Measurements from ENCODE around the gene HLCS. TPM values are rescaled to one million over a fixed set of nuclear protein-coding genes. Genes with fewer than 3 reads are reported as not detected.

HLCS gene
- total and polyA plus RNA-seq, 2 of the 8 experiments (the other 6 are each of a cell fraction or from before 2014, with no cell fraction given), result 4.7 to 12.2 TPM

- TF ChIP-seq BRCA1 (IDR thresholded peaks at IDR 0.05; ENCODE audit: low read depth, low read length) (no peak), CREB1 (IDR thresholded peaks at IDR 0.05) (no peak)
Measured at GRCh38 chr21:36804874-36805611, 161.4 kb downstream of the HLCS start (continued).

Data from H1 (cell line).